Tongue (tissue), 2 donors: ENCODE measurements around the gene ANKS1B. TPM values are rescaled to one million over a fixed set of nuclear protein-coding genes. Genes with fewer than 3 reads are reported as not detected.
A peak's percentile ranks its signal among the peaks of the same experiment; 100 is the strongest.

ENCODE experiments used
- DNase-seq: peaks from one replicate; pipeline ENCODE4 v3.0.0-alpha.2; 2015
- total RNA-seq: library from RNA; depleted of rRNA; stranded (reverse); fragments of >200 nt; gene quantifications from one replicate; pipeline ENCODE4 v1.2.3, GENCODE V29; 2014

Gene ANKS1B
- total RNA-seq, 1 donor from 2014 or later, result 16.5 TPM

DNA sequence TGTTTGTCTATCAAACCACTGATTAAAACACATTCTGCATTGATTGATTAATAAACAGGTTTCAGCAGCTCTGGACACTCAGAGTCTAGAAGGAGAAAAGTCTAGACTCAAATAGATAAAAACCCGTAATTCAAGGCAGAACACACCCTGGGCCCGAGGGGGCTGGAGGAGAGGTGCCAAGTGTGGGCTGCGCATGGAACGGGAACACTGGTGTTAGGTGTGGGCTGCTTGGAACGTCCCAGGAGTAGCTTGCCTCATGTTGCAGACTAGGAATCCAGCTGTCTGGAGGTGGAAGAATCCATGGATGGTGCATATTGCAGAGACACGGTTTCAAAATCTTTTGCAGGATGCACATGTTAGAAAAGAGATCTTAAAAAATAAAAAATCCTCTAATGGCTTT is 1116.7 kb downstream of the ANKS1B start:
- DNase-seq, result no peak

DNA sequence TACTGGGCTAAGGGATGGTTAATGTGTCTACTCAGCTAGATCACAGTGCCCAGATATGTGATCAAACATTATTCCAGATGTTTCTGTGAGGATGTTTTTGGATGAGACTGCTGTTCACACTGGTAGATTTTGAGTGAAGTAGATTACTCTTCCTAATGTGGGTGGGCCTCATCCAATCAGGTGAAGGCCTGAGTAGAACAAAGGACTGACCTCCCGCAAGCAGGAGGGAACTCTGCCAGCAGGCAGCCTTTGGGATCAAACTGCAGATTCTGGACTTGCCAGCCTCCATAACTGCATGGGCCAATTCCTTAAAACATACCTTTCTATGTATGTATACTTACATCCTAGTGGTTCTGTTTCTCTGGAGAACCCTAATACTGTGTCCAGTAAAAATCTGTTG is 1120.4 kb downstream of the ANKS1B start:
- DNase-seq, result no peak

DNA sequence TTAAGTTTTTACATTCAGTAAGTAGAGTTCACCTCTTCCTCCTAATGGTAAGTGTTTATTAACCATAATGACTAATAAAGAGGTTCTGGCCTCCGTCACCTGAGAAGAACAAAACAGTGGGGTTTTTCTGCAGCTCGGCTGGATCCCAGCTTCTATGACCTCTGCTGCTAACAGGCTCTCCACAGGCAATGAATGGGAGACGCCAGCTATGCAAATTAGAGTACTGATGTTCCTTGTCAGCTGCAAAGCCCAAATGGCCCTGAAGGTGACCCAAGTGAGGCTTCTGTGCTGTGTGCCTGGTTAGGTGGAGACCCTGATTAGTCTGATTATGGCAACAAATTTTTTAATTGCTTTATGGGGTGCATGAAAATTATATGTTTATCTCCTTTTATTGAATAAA is 1121.6 kb downstream of the ANKS1B start:
- no peak for DNase-seq

DNA sequence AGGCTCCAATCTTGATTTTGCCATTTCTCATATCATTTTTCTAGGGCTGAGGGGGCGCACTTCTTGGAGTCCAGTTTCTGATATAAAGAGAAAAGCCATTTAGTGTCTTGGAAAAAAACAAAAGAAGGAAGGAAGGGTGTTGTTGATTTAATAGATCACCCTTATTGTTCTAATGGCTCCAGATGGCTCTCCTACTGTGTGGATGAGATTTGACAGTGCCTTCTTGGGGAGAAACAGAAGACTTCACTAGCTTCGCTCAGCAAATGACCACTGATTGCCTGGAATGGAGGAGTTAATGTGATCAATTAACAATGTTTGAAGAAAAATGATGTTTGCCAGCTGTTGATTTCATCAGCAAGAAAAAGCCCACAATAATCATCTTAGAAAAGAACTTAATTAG is 1123.5 kb downstream of the ANKS1B start:
- no peak for DNase-seq

DNA sequence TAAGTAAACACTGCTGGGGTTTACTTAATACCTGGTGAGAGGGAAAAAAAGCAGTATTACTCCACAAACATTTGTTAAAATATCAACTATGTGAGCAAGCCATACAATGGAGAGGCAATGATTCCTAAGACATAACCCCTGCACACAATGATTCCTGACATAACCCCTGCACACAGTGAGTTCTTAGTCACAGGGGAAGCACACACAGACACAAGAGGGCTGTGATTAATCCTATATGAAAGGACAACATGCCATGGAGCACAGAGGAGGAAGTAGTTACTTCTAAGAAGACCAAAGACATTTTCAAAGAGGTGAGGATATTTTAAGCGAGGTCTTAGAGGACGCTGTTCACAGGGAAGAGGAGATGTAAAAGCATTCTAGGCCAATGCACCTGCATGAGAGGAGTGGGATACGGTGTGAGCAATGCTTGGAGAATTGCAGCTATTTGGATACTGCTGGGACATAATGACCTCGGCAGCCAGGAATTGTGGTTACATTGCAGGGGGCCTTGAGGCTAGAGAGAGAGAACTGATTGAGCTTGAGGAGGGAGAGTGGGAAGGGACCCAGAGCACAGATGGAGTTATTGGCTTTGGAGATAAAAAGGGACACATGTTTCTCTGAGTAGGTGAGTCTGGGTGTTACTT is 1127.7 kb downstream of the ANKS1B start:
- DNase-seq, result no peak

DNA sequence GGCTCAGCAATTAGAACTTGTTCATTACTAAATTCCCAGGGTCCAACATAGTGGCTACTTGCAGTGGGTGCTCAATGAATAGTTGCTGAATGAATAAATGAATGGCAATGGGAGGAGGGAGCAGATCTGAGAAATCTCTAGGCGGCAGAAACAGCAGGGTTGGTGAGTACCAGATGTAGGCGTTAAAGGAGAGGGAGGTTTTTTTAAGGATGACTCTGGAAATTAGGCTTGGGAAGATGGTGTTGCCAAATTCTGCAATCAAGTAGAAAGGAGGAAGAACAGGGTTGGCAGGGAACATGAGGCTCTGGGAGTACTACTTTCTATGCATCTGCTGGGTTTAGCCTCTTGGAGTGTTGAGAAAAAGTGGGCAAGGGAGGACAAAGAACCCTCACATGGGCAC is 1132.6 kb downstream of the ANKS1B start:
- DNase-seq, result no peak

DNA sequence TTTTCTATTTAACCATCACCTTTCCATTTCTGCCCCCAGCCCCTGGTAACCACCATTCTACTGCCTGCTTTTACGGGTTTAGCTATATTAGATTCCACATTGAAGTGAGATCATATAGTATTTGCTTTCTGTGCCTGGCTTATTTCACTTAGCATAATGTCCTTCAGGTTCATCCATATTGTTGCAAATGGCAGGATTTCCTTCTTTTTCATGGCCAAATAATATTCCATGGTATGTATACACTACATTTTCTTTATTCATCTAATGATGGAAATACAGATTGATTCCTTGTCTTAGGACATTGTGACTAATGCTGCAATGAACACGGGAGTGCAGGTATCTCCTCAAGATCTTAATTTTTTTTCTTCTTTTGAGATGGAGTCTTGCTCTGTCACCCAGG is 1137.5 kb downstream of the ANKS1B start:
- no peak for DNase-seq

DNA sequence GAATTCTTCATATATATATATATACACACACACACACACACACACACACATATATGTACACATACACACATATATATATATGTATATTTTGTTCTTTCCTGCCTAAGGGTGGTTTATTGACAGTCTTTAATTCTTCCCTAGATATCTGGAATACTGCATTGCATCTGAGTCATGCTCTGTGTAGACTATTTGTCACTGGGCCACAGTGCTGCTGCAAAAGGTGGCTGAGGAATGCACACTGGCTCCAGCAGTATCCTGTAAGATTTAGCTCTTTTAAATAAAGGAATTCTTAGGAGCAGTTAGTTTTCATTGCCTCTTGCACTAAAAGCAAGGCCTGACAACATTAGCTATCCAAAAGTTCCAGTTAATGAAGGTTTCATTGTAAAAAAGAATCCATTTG is 1138.8 kb downstream of the ANKS1B start:
- DNase-seq, result no peak

DNA sequence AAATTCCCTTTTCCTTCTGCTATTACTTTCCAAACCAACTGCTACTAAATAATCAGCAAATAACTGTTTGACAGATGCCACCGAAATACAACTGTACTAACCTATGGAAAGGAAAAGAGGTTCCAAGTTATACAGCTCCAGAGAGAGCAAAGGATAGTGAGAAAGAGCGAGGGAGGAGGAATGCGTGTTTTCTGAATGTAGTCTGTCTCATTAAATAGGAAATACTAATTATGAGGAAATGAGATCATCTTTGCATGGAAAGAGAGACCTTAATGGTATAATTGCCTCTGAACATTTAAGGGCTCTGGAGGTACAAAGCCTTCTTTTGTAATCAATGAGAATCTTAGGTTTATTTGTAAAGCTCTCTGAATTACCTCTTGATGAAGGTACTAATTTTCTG is 1144.4 kb downstream of the ANKS1B start:
- DNase-seq, result no peak

DNA sequence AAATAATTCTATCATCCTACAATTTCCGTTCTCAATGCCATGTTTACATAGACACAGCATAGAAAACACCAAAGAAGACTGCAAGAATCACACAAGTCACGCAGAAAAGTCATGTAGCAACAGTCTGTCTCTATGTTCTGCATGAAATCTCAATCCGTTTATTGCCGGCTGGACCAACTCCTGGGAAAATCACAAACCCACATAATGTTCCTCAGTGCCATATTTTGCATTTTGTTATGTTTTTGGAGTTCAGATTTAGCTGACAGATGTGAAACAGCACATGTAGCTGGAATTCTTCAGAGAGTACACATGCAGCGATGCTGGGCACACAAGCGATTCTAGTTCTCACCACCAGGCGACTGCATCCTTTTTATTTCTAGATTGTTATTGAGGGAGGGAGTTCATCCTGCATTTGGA is 1146.5 kb downstream of the ANKS1B start:
- peak; percentile 52 for DNase-seq

DNA sequence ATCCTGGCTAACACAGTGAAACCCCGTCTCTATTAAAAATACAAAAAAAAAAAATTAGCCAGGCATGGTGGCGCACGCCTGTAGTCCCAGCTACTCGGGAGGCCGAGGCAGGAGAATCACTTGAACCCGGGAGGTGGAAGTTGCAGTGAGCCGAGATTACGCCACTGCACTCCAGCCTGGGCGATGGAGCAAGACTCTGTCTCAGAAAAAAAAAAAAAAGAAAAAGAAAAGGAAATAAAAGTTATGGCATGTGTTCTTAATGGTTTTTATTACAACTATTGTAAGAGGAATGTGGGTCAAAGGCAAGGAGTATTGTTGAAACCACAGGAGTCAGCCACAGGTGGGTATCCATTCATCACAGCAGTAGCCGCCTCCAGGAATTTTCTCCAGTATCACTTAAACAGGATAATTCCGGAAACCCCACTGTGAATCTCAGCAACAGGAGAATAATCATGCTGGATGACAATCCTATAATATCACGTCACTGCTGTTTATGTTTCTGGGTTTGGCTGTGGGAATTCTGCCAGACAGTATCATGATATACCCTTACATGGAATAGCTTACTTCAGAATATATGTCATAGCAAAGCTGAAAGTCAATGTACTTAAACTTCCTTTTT is 1147.5 kb downstream of the ANKS1B start:
- DNase-seq, result peak; percentile 60

DNA sequence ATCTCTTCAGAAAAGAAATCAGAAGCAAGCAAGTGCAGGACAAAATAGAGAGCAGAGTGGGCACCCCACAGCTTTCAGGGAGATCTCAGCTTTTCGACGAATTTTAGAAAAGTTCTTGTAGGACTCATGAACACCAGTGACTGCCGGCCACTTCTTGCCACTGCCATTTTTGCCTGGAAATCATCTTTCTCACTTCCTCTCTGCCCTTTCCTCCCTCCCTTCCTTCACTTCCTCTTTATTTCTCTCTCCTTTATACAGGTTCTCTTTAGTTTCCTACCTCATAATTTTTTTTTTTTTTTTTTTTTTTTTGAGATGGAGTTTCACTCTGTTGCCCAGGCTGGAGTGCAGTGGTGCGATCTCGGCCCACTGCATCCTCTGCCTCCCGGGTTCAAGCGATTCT is 1154.1 kb downstream of the ANKS1B start:
- DNase-seq, result no peak

DNA sequence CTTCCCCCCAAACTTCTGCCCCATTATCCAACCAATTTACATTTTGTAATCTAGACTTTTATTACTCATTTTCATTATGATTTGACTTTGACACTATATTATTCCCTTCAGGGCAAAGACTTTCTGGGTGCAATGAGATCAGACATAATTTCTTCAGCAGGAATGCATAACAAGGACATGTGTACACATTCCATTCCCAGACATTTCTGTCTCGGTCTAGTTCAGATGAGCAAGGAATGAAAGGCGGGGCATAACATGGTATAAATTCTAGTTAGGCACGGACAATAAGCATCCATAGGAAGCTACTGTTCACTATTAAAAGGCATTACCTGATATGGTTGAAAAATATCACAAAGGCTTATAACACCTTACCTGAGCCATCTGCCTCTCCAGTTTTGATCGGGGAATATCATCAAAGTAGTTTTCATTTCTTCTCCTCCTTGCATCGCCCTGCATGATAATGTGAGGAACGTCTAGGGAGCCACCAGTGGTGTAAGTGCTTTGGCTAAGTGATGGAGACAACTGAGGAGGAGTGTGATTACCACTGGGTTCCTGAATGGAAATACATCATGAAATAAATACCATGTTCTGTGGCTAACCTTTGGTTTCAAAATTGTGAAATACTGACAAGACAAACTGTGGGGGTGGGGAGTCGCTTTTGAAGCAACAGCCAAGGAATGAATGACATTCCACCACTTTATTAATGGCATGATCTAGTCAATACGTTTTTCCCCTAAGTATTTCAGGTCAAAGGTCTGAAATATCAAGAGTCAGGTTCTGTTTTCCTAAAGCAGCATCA is 1155.7 kb downstream of the ANKS1B start:
- DNase-seq, result no peak

DNA sequence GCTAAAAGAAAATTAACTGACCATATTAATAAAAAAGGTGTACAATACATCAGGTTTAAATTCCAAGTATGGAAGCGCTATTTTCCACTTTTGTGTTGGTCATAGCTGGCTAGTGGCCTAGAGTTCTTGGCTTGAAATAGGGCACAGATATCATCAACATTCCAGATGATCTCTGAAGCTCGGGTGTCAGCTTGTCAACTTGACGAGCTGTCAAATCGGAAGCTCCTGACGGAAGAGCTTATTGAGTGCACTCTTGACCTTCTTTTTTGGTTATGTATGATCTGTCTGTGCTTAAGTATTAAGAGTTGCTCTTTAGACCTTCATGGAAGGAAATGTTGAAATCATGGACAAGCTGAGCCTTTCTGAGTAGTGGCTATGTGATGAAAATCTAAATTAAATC is 1161.7 kb downstream of the ANKS1B start:
- no peak for DNase-seq

DNA sequence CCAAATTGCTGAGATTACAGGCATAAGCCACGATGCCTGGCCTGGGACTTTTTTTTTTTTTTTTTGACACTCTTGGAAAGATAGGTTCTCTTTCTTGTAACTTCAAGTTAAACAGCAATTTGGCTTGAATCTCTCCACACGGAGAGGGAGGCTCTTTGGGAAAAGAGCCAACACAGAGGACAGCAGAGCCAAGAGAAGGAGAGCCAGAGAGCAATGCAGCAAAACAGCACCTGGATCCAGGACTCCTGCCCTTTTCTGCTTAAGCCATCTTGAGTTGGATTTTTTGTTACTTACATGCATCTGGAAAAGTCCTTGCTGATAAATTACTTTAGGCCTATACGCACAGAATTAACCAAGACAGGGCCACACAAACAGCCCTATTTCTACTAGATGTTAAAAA is 1162.9 kb downstream of the ANKS1B start:
- DNase-seq, result peak; percentile 84

DNA sequence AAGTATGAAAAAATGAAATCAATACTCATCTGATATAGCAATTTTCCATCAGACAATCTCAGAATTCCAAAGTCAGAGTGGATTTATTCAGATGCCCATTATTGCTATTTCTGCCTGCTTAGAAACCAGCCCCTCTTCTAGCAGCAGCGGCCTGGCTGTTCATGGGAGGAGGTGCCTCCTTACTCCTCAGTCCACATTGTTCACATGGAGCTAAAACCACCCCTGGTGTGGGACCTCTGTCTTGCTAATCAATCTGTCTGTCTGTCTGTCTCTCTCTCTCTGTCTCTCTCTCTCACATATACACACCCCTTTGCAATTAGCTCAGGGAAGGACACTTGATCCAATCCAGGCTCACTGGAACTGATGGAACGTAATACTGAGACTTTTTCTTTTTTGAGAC is 1163.5 kb downstream of the ANKS1B start:
- peak; percentile 33 for DNase-seq

DNA sequence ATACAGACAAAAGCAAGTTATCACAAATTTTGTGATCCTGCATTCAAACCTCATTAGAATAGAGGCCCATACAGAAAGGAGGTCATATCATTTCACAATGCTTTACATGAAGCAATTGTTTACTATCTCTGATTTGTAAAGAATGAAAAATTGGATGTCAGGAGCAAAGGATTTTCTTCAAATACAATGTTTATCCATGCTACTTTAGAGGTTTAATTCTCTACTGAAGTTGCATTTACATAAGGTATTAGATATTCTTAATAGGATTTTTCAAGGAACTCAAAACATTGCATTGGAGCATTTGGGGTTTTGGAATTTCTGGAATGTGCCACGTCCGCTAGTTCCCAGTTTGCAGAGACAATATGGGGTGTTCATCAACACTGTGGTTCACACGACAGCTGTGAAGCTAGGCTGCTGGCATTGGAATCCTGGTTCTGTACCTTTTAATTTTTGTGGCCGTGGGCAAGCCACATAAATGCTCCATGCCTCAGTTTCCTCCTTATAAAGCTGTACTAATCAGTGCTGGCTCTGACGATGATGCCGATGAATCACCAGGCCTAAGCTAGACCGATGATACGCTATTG is 1164.8 kb downstream of the ANKS1B start:
- peak; percentile 45 for DNase-seq

DNA sequence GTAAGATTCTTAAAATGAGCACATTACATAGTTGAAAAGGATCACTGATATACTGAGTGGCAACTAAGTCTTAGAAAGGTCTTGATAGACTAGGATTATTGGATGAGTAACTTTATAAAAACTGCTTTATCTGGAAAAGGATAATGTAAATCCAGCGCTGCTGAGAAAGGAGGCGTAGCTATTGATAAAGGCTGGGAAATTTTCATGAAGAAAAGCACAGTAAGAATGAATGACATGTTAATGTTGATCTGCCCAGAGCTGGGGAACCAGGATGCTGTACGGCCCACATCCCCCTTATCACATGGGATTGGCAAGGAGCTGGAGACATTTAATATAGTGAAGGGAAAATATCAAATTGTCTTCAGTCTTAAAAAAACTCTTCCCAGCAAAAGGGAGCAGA is 1165.7 kb downstream of the ANKS1B start:
- no peak for DNase-seq

DNA sequence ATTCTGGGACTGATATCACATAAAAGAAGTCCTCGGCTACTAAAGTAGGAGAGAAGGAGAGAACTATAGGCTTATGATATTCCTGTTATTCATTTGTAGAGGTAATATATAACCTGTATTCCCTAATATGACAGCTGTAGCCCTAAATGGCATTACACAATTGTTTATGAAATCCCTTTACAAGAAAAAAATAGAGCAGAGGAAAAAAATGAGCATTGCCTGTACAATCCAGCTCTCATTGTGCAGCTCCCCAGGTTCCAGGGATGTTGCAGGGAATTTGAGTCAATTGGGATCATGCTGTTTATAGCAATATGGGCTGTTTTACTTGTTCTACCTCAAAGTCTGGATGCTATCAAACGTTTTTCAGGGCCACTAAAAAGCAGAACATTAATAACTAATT is 1166.5 kb downstream of the ANKS1B start:
- peak; percentile 35 for DNase-seq

DNA sequence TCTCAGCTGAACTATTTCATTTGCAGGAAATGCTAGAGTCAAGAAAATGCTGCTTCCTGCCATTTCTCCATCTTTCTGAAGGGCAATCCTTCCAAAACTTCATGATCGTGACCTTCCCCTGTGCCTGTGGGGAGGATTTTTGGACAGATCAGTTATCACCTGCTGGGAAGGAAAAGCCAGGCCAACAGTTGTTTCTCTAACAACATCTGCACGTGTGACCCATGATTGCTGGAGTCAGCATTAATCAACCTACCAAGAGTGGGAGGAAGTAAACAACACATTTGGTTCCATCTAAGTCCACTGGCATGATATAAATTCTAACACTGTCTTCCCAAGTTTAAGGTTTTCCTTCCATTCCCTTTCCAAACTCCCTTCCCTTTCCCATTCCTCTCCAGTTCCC is 1167.0 kb downstream of the ANKS1B start:
- peak; percentile 54 for DNase-seq

DNA sequence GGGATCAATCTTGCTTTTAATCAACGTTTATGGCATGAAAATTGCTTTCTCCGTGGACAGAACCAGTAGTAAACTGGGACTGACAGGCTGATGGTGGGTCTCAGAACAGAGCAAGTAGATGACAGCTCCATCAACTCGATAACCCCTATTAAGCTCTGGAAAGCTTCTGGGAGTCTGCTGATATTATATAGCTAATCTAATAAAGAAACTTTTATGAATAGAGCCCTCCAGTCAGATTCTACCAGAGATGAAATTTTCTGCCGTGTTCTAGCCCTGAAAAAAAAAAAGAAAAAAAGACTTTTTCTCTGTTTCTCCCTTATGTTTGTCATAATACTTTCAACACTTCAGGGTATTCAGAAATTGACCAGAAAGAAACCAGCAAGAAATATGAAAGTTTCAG is 1168.0 kb downstream of the ANKS1B start:
- no peak for DNase-seq

DNA sequence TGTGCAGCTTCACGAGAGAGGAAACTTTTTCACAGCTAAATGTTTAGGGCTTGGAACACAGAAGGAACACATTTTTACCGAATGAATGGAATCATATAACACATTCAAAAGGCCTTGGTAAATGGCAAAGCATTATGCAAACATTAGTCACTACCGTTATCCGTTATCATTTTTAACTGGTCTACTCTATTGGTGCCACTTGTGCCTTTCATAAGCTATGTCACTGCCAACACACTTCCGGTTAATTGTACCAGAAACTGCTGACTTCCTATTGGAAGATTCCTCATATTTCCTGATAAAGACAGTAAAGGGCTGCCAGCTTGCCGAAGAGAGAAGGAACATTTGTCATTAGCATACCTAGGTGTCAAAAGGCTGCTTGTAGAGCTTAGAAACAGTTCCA is 1170.5 kb downstream of the ANKS1B start:
- DNase-seq, result no peak

DNA sequence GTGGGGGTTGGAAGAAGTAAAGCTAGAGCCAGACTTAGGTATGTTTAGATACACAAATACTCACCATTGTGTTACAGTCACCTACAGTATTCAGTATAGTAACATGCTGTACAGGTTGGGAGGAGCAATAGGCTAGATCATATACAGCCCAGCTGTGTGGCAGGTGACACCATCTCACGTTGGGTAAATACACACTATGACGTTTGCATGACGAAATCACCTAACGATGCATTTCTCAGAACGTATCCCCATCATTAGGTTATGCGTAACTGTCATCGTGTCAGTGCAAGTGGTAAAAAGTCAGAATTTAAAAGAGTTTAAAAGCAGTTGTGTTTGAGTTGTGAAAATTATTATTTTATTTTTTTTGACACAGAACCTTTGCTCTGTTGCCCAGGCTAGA is 1172.5 kb downstream of the ANKS1B start:
- no peak for DNase-seq
